Fibroblast of lung (primary cell): Measurements from ENCODE around the gene KCNK18.

Experiments
- EZH2 ChIP-seq: IDR thresholded peaks from 2 replicates; pipeline ENCODE4 v1.5.1; 2012; ENCODE audit warnings: low read length, control low read depth, mild to moderate bottlenecking; ENCODE audit errors: missing control alignments
- TF ChIP-seq, protein P1 (sequence below), 2 donors: IDR thresholded peaks in 1 of 2; conservative IDR thresholded peaks in 1 of 2; 1 replicate in 1 of 2; 2 replicates in 1 of 2; pipeline ENCODE4 v1.5.1; 2011 to 2012; ENCODE audit warnings: low read length in 2 of 2, control low read depth in 1 of 2, inconsistent platforms in 1 of 2, low read depth in 1 of 2, mild to moderate bottlenecking in 1 of 2

DNA sequence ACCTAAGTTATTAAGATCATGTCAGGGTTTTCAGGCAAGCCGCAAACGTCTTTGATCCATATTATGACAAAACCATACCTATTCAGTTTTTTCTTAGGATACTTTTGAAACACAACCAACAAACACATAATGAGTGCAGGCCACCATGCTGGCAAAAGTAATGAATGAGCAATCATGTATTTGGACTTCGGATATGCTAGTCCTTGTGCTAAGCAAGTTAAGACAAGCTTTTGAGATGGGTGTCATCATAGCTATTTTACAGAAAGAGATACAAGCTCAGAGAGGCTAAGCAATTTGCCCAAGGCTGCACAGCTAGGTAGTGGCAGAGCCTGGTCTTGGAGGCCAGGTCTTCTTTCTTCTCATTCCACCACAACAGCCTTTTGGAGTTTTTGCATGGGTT lies 12.5 kb upstream of the KCNK18 start:
- TF ChIP-seq, protein P1, sequence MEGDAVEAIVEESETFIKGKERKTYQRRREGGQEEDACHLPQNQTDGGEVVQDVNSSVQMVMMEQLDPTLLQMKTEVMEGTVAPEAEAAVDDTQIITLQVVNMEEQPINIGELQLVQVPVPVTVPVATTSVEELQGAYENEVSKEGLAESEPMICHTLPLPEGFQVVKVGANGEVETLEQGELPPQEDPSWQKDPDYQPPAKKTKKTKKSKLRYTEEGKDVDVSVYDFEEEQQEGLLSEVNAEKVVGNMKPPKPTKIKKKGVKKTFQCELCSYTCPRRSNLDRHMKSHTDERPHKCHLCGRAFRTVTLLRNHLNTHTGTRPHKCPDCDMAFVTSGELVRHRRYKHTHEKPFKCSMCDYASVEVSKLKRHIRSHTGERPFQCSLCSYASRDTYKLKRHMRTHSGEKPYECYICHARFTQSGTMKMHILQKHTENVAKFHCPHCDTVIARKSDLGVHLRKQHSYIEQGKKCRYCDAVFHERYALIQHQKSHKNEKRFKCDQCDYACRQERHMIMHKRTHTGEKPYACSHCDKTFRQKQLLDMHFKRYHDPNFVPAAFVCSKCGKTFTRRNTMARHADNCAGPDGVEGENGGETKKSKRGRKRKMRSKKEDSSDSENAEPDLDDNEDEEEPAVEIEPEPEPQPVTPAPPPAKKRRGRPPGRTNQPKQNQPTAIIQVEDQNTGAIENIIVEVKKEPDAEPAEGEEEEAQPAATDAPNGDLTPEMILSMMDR (conservative IDR thresholded peaks at IDR 0.05 in 1 of 2, IDR thresholded peaks at IDR 0.05 in 1 of 2; ENCODE audit: low read depth in 1 of 2, low read length in 2 of 2): no peak
- TF ChIP-seq EZH2: no peak
